Body of pancreas (tissue), 4 donors: ENCODE data around the gene PCNT.

Experiments used
- CTCF ChIP-seq, 7 experiments: fragments of 450-650 bp in 4 of 7; fragments of 200-600 bp in 3 of 7; sonication (generic) in 3 of 7; IDR thresholded peaks; one replicate each; pipeline ENCODE4 v1.5.1; 2016 to 2019; ENCODE audit warnings: antibody characterized with exemption in 7 of 7
- POLR2A ChIP-seq, 3 donors: fragments of 450-650 bp; IDR thresholded peaks; one replicate each; pipeline ENCODE4 v1.6.1; 2016; ENCODE audit warnings: antibody characterized with exemption in 3 of 3, mild to moderate bottlenecking in 2 of 3

- no peak for TF ChIP-seq CTCF (IDR thresholded peaks at IDR 0.05)
- TF ChIP-seq POLR2A (IDR thresholded peaks at IDR 0.05), result no peak
These were observed 75.7 kb downstream of the PCNT start for GRCh38 chr21:46399686-46400085.
